ENCODE data around the gene AKT1. TPM values are rescaled to one million over a fixed set of nuclear protein-coding genes. Genes with fewer than 3 reads are reported as not detected.

AKT1 gene
- total and polyA plus RNA-seq, 2 of the 4 experiments (the other 2 are of a cell fraction), result 193 to 221 TPM

GRCh38 chr14:104845033-104845666 lies 49.6 kb upstream of the AKT1 start:
- Histone ChIP-seq H2BK15ac (ENCODE audit: low read depth, low read length) (no peak overlapping the region), H3K23ac (ENCODE audit: low read depth, low read length) (no peak overlapping the region), H3K14ac (replicated peaks; ENCODE audit: low read depth, low read length) (no peak overlapping the region), H3K18ac (ENCODE audit: low read depth, low read length) (no peak overlapping the region), H3K79me1 (ENCODE audit: low read depth in 1 of 2, low read length in 2 of 2) (no peaks in the 10 kb centered on the region), H3K9ac (ENCODE audit: low read depth, low read length) (no peak overlapping the region), H3K56ac (ENCODE audit: extremely low read depth, insufficient read depth, low read length) (no peak overlapping the region), H3K4me1 (ENCODE audit: control insufficient read depth, insufficient read depth, low read length) (no peaks in the 10 kb centered on the region; the same call in 1 of the 2 replicates), H4K20me1 (ENCODE audit: insufficient read depth, low read length) (no peaks in the 10 kb centered on the region; the same call in 1 of the 2 replicates), H3K4me3 (ENCODE audit: insufficient read depth, low read depth, low read length) (no peak overlapping the region), H3K4ac (ENCODE audit: low read depth, low read length) (no peak overlapping the region), H3K27ac (ENCODE audit: insufficient read depth, low read length) (no peak overlapping the region), H4K8ac (ENCODE audit: low read depth in 2 of 2, low read length in 2 of 2) (no peak overlapping the region), H2BK20ac (ENCODE audit: low read depth, low read length) (no peak overlapping the region), H3K27me3 (ENCODE audit: control insufficient read depth, insufficient read depth, low read length) (peaks cover 65% of the 10 kb centered on the region), H3K36me3 (ENCODE audit: control insufficient read depth, insufficient read depth, low read length) (no peaks in the 10 kb centered on the region), H3K9me1 (ENCODE audit: insufficient read depth, low read length) (no peaks in the 10 kb centered on the region), H2AK5ac (ENCODE audit: low read depth, low read length) (no peak overlapping the region), H2BK5ac (ENCODE audit: low read depth, low read length, poor library complexity, severe bottlenecking) (no peak overlapping the region), H3K9me3 (ENCODE audit: control insufficient read depth, insufficient read depth, low read length) (peaks cover 5% of the 10 kb centered on the region), H2AFZ (replicated peaks; ENCODE audit: low read length, poor library complexity) (no peak overlapping the region), H4K5ac (ENCODE audit: low read depth, low read length) (no peak overlapping the region), H2BK120ac (ENCODE audit: low read depth, low read length) (no peak overlapping the region), H3K4me2 (ENCODE audit: low read depth, low read length) (no peak overlapping the region), H2AK9ac (replicated peaks; ENCODE audit: low read depth, low read length, poor library complexity) (no peak overlapping the region), H4K91ac (ENCODE audit: insufficient read depth, low read depth, low read length) (no peak overlapping the region)
- intact Hi-C loops (cut with micrococcal nuclease), result no loop called here
- ChIA-PET POLR2A (ENCODE audit: unreplicated experiment) (no interaction called here), CTCF (no interaction called here)
- ATAC-seq (ENCODE audit: low read depth) (no peak), DNase-seq (no peak)
- dilution Hi-C loops (cut with HindIII; ENCODE audit: low sequenced_read_pairs, unreplicated experiment), result no loop called here
- BruUV-seq (replicated peaks), result no TSS peak
- WGBS, 2 experiments (ENCODE audit: extremely low coverage in 2 of 2, insufficient read length in 1 of 2), result no CpG with 5 or more reads among the region's 4 CpGs
- TF ChIP-seq RFX5 (IDR thresholded peaks at IDR 0.05; ENCODE audit: low read depth, low read length) (no peak), POLR2A (IDR thresholded peaks at IDR 0.05; ENCODE audit: low read depth, low read length) (no peak), MAFK (IDR thresholded peaks at IDR 0.05; ENCODE audit: low read depth, low read length) (no peak), CEBPB (IDR thresholded peaks at IDR 0.05; ENCODE audit: low read depth, low read length) (no peak), ELK1 (IDR thresholded peaks at IDR 0.05; ENCODE audit: borderline replicate concordance, low read depth, low read length) (no peak), RCOR1 (IDR thresholded peaks at IDR 0.05; ENCODE audit: insufficient replicate concordance, low read length) (no peak), FOS (IDR thresholded peaks at IDR 0.05; ENCODE audit: low read depth, low read length) (no peak)
- in situ Hi-C loops (cut with MboI; ENCODE audit: low sequenced_read_pairs), result no loop called here
